Endometrium (tissue), 2 donors: ENCODE data around the gene CTNNA2.
A peak's percentile ranks its signal among the peaks of the same experiment; 100 is the strongest.

Source experiments
- FAIRE-seq: peaks from 2 replicates; lab custom pipeline; 2012; peaks lifted over from hg19 to GRCh38; lab: Jason Lieb, UNC
- donor health status: control.
- donor health status: control.

The CTNNA2 gene

DNA sequence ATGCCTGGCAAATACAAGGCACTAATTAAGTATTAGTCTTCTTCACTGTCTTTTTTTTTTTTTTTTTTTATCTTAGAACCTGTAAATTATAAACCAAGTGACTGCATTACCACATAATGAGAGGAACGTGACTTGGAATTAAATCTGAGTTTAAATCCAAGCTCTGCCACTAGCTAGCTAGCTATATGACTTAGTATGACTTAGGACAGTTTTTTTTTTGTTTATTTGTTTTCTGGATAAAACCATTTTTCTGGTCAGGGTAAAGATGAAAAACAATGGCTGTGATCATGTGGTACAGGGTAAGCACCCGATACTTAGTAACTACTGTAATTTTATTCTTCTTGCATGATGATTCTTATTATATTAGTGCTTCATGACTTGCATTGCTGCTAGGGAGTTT, 983.5 kb downstream of the CTNNA2 start:
- FAIRE-seq, result no peak

DNA sequence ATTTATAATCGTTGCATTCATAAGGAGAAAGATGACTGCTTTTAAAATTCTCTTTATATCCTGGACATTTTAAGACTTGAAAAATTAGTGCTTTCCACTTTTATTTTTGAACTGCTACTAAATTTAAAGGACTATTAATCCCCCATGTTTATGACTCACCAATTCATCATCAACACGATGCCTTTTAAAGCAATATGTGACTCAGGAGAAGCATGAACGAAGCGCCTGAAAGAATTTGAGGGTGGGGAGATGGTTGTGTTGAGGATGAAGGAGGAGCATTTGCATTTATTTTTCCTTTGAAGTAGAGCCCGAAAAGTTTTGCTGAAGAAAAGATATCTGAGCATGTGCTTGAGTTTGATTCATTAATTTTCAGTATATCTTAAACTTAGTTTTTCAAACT, 983.9 kb downstream of the CTNNA2 start:
- no peak for FAIRE-seq

DNA sequence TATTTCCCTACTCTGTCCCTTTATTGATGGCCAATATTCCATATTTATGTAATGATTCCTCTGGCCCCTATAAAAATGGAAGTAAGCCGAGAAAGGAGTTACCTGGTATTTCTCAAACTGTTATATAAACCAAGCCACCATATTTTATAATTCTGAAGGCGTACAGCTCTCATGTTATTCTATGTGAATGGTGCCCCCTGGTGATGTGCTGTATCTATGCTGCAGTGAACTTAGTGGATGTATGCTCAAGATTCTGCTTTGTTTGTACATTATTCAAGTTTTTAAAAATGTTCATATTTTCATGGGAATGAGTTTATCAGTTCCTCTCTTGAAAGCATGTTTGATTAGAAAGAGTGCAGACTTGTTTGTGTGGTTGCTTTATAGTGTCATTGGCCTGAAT, 986.2 kb downstream of the CTNNA2 start:
- FAIRE-seq, result no peak

DNA sequence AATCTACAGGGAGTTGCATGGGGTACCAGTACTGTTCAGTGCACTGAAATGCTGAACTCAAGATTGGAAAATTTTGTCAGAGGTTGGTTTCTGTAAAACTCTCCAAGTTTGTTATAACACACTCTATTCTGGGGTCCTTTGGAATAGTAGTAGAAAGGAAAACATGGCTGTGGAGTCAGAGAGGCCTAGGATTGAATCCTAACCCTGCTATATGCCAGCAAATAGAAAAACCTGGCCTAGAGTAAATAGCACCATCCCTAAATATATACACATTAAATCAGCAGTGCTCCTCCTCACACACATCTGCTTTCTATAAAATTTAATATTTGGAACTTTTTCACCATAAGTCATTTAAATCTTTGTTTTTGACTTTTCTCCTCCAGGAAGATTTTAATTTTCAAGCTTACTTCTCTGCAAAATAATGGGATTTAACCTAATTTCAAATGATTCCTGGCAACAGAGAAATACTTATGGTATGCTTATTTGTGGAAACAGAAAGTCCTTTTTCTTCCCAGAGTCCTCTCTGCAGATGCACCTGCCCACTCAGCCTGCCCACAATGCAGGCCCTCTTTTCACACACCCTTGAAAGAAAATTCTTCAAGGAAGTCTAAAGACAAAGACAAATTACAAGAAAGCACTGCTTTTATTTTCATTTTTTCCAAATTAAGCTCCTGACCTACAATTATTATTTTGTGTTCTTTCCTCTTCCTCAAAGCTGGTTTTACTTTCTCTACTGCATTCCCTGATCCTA, 989.2 kb downstream of the CTNNA2 start:
- FAIRE-seq, result no peak

DNA sequence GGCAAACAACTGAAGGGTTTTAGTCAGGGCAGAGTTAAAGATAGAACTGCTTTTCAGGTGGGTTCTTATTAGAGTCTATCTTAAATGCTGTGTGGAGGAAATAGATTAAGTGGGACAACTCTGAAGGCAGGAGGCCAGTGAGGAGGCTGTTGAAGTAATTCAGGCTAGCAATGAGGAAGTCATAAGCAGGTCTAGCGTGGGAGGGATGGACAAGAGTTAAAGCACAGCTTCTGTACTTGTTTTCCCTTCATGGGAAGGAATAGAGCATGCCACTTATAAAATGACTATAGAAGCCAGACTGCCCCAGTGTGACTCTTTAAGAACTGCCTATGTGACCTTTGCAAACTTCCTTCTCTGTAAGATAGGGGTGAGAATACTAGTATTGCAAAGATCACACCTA, 993.7 kb downstream of the CTNNA2 start:
- FAIRE-seq, result no peak

DNA sequence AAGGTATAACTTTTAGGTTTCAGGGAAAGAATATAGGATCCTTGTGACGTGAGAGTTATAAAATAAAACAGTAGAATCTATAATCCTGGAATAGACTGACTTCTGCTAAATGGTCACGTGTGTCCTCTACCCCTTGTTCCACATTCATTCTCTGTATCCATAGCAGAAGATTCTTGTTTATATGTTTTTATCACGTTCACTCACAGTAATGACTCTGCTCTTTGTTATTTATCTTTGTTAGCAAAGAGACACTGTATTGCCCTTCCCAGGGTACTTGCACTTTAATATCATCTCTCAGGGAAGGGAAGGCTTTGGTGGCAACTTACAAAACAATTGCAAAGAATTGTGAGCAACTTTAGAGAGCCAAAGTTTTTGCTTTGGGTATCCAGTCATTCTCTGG, 997.9 kb downstream of the CTNNA2 start:
- FAIRE-seq, result no peak

DNA sequence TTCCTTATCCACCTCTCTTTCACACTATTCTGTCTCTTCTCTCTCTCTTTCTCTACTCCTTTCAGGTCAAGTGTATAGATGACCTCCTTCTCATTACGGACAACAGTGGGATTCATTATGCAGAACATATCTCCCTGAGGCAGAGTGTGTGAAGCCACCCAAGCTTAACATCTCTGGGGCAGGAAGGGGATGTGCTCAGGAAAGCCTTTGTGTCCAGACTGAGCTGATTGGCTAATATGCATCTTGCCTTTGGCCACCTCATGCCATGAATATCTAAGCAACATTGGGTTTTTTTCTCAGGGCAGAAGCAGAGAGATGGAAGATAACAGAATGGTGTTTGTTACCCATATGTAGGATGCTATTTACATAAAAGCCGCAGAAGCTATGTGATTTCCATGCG, 1003.1 kb downstream of the CTNNA2 start:
- FAIRE-seq, result no peak

DNA sequence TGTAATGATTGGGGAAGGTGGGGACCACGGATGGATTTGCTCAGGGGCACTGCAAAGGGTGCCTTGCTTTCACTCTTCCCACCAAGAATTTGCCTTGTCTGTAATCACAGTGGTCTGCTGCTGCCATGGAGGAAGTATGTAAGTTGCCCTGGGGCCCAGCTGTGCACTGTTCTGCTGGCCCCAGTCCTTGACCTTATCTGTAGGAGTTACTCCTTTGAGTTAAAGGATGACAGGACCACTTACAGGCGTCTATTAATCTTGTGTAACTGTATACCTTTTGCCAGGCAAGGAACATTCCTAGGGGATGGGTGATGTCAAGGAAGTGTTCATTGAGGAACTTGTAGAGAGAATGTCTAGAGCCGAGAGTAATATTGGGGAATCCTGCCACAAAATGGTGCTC, 1004.5 kb downstream of the CTNNA2 start:
- FAIRE-seq, result no peak

DNA sequence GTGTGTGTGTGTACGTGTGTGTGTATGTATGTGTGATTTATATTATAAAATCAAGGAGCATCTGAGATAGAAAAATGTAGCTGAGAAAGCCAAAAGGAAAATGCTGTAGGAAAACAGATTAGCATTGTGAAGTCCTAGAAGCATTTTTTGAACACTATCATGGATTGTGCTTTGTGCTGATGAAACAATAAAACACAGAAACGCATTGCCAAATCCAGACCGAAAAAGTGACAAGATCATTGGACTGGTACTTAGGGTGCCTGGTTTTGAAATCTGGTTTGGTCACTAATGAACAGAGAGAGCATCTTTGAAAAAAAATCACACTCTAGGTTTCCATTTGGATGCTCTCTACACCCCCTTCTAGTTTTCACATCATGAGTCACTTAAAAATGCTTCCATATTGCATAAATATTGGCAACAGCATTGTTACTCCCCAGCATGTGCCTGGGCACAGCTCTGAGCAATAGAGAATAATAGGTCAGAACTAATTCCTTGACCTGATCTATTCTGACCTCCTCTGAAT, 1006.3 kb downstream of the CTNNA2 start:
- FAIRE-seq, result no peak

DNA sequence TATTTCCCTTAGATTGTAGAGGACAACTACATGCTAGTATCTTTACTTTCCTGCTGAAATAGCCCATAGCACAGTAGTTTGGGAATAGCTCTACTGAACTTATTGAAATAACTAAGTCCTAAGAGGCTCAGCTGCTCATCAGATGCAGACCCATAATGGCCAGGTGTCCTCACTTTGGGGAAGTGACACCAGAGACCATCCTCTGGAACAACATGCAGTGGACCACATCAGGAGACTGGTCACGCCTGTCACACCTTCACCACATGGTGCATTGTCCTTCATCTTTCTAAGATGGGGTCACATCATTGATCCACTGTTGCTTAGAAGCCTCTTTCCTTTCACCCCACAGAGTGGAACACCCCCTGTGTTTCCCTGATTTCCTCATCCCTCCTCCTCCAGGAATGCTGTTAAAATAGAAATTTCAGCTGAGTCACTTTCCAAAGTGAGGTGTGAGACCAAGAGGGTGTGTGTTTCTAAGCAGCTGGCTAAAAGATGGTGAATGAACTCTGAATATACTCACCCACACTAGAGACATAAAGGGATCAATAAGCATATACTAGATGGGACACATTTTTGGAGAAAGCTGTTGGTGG, 1006.9 kb downstream of the CTNNA2 start:
- no peak for FAIRE-seq

DNA sequence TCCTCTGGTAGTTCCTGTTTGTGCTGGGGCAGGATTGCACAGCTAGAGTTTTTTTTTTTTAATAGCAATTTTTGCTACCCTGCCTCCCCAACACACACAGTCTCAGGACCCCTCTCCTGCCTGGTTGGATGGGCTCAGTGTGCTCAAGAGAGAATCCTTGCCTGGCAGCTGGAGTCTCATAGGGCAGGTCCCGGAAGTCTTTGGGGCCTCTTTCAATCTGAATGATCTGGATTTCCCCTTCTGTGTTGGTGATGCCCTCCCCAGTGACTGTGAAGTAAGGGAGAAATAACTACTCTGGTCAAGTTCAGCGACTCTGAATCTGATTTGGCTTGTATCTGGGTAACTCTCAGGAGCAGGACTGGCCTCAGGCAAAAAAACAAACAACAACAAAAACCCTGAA, 1012.3 kb downstream of the CTNNA2 start:
- FAIRE-seq, result no peak

DNA sequence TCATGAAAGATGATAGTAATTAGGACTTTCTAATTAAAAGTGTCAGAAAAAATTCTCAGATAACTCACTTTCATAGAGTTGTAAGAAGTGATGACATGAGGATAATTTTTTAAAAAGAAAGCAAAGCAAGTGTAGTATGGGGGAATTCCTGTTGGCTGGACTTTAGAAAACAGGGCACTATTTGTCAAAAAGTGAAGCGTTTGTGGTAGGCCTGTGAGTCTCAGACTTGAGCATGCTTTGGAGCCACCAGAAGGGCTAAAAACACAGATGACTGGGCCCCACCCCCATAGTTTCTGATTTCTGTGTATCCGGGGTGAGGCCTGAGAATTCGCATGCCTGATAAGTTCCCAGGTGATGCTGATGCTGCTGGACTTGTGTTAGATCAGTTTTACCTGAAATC, 1014.3 kb downstream of the CTNNA2 start:
- no peak for FAIRE-seq

DNA sequence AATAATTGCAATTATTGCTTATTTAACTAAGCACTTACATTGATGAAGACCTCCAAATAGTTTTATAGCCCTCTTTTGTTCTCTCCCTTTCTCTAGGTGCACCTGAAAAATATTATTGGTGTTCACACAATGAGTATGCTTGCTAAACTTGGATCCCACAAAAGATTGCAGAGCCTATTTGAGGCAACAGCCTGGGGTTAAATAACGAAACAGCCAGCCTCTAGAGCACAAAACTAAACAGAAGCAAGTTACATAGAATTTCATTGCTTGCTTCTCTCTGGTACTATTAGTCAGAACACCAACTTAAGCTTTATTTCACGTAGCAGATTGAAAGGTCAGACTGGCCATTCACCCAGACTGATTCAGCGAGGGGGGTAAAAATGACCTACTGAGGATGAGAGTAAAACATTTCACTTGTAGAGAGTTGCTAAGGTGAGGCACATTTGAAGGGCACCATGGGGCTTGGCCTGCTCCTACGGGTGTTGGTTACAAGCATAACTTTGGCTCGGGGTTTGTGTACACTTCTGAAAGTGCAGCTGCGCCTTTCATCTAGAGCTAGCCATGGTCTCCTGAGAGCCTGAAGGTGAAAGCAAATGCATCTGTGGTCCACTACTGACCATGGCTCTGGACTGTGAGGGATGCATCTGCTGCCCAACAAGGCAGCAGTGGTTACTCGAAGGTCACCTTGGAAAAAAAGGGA, 1016.8 kb downstream of the CTNNA2 start:
- no peak for FAIRE-seq

DNA sequence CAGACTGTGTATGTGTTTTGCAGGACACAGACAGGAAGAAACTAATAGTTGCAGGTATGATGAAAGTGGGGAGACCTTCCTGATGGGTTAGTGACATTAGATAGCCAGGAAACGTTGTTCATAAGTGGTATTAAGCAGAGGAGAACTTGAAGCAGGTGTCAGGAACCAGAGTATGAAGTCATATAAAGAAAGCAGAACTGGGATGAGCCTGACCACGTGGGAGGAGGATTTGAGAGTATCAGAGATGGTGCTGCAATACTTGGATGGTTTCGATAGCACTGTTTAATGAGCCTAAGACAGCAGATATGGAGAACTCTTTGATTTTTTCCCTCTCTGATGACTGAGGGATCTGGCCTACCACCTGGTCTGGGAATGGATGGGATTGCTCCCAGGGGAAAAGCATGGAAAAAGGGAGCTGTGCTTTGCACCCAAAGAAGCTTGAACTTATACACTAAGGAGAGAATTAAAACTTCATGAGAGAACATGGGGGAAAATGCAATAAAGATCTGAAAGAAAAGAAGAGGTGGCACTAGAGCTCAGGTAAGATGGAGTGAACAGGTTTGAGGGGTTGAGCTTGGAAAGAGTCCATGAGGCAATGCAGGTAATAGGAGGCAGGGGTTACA, 1017.7 kb downstream of the CTNNA2 start:
- FAIRE-seq, result no peak

DNA sequence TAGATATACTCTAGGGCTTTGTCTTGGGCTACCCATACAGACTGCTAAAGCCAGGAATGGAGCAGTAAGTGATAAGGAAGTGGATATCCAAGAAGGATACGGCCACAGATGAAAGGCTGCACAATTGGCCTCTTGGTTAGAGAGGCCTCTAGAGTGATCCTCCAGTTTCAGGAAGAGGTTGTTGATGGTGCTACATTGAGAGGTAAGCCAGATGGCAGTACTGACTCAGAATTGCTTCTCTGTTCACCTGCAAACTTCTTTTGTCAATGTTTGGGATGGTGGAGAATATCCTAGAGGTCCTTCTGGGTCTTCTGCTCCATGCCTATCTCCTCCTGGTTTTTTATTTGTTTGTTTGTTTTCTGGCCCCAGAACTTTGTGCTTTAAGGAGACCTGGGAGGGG, 1018.5 kb downstream of the CTNNA2 start:
- no peak for FAIRE-seq

DNA sequence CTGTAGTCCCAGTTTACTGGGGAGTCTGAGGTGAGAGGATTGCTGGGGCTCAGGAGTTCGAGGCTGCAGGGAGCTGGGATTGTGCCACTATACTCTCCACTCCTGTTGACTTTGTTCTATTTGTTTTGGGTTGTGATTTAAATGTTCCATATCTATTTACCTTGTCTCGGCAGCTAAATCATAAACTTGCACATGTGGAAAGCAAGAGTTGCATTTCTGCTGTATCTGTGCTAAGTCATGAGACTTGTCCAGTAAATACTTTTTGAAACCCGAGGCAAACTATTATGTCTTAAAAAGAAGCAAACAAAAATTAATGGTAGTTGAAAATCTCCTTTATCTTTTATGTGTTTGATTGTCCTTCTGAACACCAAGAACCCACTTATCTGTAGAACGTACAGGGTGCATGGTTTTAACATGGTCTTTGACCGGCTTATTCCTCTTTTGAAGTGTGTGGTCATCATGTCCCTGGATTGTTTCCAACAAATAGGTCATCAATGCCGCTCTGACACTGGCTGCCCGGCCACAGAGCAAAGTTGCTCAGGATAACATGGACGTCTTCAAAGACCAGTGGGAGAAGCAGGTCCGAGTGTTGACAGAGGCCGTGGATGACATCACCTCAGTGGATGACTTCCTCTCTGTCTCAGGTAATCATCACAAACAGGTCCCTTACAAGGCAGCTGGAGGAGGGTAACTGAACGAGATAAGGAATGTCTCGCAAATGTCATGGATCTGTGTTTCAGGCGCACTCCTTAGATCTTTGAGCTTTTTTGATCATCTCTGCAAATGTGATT, 1032.8 kb downstream of the CTNNA2 start:
- FAIRE-seq, result peak; percentile 82

DNA sequence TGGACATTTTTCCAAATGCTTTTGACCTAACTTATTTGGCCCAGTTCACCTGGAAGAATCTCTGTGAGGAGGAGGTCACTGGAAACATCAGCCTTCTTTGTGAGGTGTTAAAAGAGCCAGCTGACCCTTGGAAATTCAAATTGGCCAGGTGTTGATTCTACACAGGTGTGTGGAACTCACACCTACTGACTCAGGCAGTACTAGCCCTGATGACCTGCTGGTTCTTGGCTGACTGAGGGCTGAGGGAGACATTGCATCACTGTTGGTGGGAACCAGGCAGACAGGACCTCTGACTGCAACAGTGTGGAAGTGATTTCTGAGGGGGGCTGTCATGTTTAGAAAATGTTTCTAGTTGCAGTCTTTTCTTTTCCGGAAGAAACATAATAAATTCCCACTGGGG, 1033.9 kb downstream of the CTNNA2 start:
- no peak for FAIRE-seq

DNA sequence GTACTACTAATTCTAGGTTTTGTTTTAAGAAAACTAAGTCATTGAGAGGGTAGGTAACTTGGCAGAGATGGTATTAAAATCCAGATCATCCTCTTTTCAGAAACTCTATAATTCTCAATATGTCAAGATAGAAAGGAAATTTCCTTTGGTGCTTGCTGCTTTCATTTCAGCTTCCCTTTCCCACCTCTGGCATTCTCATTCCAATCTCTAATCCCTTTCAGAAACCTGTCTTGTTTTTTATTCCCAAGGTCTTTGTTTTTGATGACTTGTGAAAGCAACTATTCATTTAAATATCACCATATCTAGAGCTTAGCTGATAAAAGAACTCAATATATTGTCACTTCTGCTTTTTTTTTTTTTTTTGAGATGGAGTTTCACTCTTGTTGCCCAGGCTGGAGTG, 1034.5 kb downstream of the CTNNA2 start:
- FAIRE-seq, result no peak

DNA sequence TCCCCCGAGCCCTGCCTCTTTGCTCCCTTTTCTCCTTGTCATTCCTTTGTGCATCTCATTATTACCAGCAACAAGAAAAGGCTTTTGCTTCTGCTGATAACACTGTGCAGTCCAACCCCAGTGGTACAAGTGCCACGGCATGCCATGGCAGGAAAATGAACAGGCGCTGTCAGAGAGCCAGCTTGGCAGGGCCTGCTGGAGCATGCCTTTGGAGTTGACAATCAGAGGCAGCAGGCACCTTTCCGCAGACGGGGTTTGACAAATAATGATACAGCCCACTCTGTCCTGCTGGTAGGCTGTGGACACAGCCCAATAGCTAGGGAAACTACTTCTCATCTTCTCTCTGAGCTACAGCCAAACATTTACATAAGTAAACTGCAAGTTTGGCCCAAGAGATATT, 1035.6 kb downstream of the CTNNA2 start:
- FAIRE-seq, result no peak

DNA sequence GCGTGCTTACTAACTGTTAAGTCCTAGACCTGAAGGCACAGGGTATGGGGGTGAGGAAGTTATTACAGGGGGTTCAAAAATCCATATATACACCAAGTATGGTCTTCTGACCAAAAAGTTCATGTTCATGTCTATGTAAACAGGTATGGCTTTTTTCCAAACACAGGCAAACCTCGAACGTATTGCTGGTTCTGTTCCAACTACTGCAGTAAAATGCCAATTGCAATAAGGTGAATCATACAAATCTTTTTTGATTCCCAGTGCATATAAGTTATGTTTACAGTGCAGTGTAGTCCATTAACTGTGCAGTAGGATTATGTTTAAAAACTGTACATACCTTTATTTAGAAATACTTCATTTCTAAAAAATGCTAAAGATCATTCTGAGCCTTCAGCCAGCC, 1037.0 kb downstream of the CTNNA2 start:
- FAIRE-seq, result no peak

DNA sequence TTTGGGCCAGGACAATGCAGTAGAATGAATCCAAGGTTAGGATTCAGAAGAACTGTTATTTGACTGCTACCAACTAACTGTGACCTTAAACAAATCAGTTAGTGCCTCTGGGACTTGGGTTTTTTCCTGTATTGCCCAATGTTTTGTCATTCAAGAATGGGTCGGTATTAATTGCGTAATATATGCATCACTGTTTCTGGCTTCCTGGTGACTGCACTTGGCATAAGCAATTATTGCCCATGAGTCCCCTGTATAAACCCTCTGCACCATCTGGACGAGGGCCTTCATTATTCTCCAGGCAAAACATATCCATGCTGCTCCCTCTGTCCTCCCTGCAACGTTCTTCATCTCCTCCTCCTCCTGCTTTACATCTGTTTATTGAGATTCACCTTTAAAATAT, 1047.5 kb downstream of the CTNNA2 start:
- FAIRE-seq, result no peak

DNA sequence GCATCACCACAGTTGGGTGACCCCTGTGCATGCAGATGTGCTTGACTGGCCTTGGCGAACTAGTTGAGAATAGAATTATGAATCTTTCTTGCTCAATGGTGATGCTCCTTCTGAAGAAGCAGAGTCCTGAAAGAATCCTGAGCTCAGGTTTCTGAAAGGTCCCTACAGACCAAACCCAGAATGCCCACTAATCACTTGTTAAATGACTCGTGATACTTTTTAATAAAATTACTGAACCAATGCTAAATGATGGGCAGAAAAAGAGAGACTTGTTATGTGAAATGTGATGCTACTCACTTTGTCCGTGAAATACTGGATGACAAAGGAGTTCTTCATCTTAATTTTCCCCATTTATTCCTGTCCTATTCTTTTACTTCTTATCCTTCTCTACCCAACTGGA, 1055.2 kb downstream of the CTNNA2 start:
- no peak for FAIRE-seq
